PFSK-1 (cell line): ENCODE data around the gene FGL2.

Experiments
- FOXP2 ChIP-seq: optimal IDR thresholded peaks from 2 replicates; pipeline ENCODE3; 2011; ENCODE audit warnings: borderline replicate concordance, control low read depth, inconsistent platforms; ENCODE audit not compliant: insufficient read depth; ENCODE audit errors: extremely low read length, extremely low read depth
- POLR2AphosphoS5 ChIP-seq: IDR thresholded peaks from 2 replicates; pipeline ENCODE4 v1.6.1; 2012; ENCODE audit warnings: low read depth, mild to moderate bottlenecking, control low read depth, low read length, moderate library complexity
- SIN3A ChIP-seq: IDR thresholded peaks from 2 replicates; pipeline ENCODE4 v1.6.1; 2012; ENCODE audit warnings: mild to moderate bottlenecking, low read length, moderate library complexity, borderline replicate concordance; ENCODE audit not compliant: insufficient read depth
- TAF1 ChIP-seq: IDR thresholded peaks from 2 replicates; pipeline ENCODE4 v1.6.1; 2012; ENCODE audit warnings: low read length, control low read depth, borderline replicate concordance; ENCODE audit not compliant: insufficient read depth
- TF ChIP-seq, protein P1 (sequence below), 2 experiments: IDR thresholded peaks; 2 replicates each; pipeline versions ENCODE4 v1.6.1 to v1.8.0; 2011 to 2012; ENCODE audit warnings: low read depth in 2 of 2, low read length in 2 of 2, control low read depth in 1 of 2, inconsistent platforms in 1 of 2, mild to moderate bottlenecking in 1 of 2, moderate library complexity in 1 of 2; ENCODE audit not compliant: insufficient read depth in 1 of 2

The FGL2 gene

DNA sequence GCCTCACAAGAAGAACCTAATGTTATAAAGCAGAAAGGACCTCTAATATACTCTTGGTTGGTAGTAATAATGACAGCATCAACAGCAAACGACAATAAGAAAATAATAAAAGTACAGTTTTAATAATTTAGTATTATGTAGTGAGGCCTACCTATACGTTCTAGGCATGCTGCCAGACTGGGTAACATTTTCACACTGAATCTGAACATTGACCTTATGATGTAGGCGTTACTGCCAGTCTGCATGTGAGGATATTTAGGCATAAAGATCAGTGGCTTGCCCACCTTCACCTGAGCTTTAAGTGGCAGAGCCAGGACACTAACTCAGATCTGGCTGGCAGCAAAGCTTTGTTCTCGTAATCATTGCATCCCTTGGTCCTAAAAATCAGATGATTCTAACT, 2.5 kb downstream of the FGL2 start:
- no peak for TF ChIP-seq FOXP2
- no peak for TF ChIP-seq POLR2AphosphoS5
- TF ChIP-seq, protein P1, sequence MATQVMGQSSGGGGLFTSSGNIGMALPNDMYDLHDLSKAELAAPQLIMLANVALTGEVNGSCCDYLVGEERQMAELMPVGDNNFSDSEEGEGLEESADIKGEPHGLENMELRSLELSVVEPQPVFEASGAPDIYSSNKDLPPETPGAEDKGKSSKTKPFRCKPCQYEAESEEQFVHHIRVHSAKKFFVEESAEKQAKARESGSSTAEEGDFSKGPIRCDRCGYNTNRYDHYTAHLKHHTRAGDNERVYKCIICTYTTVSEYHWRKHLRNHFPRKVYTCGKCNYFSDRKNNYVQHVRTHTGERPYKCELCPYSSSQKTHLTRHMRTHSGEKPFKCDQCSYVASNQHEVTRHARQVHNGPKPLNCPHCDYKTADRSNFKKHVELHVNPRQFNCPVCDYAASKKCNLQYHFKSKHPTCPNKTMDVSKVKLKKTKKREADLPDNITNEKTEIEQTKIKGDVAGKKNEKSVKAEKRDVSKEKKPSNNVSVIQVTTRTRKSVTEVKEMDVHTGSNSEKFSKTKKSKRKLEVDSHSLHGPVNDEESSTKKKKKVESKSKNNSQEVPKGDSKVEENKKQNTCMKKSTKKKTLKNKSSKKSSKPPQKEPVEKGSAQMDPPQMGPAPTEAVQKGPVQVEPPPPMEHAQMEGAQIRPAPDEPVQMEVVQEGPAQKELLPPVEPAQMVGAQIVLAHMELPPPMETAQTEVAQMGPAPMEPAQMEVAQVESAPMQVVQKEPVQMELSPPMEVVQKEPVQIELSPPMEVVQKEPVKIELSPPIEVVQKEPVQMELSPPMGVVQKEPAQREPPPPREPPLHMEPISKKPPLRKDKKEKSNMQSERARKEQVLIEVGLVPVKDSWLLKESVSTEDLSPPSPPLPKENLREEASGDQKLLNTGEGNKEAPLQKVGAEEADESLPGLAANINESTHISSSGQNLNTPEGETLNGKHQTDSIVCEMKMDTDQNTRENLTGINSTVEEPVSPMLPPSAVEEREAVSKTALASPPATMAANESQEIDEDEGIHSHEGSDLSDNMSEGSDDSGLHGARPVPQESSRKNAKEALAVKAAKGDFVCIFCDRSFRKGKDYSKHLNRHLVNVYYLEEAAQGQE (IDR thresholded peaks at IDR 0.05; ENCODE audit: insufficient read depth in 1 of 2, low read depth in 2 of 2, low read length in 2 of 2), result no peak
- no peak for TF ChIP-seq TAF1
- TF ChIP-seq SIN3A, result no peak

DNA sequence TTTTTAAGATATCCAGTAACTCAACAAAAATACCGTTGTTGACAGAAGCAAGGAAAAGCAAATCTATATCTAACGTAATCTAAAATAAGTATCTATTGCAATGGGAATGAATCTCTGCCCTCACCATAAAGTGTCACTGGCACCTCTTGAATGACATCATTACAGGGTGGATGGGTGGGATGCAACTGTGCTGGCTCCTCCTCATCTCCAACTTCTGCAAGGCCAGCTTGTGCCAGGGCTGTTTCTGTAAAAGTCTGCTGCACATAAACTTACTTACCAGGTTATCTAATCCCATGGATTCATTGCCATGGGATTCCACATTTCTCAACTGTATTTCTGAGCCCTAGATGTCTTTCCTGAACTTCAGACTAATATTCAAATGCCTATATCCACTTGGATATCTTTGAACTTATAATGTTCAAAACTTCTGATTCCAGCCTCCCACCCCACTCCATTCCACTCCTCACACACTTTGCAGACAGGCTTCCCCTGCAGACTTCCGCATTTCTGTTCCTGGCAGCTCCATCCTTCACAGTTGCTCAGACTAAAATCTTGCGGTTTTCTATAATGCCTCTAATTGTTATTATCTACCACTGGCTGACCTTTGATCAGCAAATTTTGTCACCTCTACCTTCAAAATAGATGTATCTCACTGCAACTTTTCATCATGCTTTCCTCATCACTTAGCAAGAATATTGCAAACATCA, 10.7 kb downstream of the FGL2 start:
- TF ChIP-seq SIN3A (no peak), POLR2AphosphoS5 (no peak), FOXP2 (no peak), TAF1 (no peak)
- TF ChIP-seq, protein P1 (IDR thresholded peaks at IDR 0.05; ENCODE audit: insufficient read depth in 1 of 2, low read depth in 2 of 2, low read length in 2 of 2), result no peak

DNA sequence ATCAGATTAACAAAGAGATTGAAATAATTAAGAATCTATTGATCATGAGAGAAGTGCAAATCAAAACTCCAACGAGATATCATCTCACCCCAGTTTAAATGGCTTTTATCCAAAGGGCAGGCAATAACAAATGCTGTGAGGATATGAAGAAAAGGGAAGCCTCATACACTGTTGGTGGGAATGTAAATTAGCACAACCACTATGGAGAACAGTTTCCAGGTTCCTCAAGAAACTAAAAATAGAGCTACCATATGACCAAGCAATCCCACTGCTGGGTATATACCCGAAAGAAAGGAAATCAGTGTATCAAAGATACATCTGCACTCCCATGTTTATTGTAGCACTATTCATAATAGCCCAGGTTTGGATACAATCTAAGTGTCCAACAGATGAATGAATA, 13.8 kb downstream of the FGL2 start:
- no peak for TF ChIP-seq TAF1
- TF ChIP-seq POLR2AphosphoS5, result no peak
- TF ChIP-seq, protein P1 (IDR thresholded peaks at IDR 0.05; ENCODE audit: insufficient read depth in 1 of 2, low read depth in 2 of 2, low read length in 2 of 2), result no peak
- no peak for TF ChIP-seq SIN3A
- TF ChIP-seq FOXP2, result no peak

DNA sequence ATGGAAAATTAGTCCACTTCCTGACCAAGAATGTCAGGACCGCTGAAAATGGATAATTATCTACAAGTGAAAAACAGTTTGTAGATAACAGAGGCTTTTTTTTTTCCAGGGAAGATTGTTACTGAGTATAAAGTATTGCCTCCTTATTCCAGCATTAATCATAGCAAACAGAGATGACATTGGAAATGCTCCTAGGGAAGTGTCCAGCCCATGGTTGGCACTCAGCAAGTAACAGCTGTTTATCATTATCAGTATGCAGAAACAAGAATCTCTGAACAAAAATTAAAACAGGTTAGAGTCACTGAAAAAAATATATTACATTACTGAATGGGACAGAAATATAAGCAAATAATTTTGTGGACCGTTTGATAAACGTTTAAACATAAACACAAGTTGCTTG, 14.6 kb downstream of the FGL2 start:
- no peak for TF ChIP-seq FOXP2
- no peak for TF ChIP-seq SIN3A
- TF ChIP-seq, protein P1 (IDR thresholded peaks at IDR 0.05; ENCODE audit: insufficient read depth in 1 of 2, low read depth in 2 of 2, low read length in 2 of 2), result no peak
- no peak for TF ChIP-seq TAF1
- TF ChIP-seq POLR2AphosphoS5, result no peak

DNA sequence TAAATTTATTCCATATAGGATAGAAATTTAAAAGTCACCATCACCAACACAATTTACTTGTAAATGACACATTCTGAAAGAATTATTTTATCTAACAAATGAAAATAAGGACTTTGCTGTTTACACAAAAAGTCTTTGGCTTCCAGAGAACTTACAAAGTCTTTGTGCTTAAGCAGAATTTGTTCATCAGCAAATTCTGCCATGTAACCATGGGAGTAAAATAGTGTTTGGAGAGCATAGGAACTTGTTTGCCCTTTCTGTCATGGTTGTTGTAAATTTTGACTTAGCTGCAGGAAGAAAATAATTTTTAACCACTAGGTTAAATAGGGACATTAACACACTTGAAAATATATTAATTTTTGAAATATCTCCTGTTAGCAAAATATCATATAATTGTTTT, 15.2 kb downstream of the FGL2 start:
- TF ChIP-seq POLR2AphosphoS5 (no peak), TAF1 (no peak), FOXP2 (no peak), SIN3A (no peak)
- TF ChIP-seq, protein P1 (IDR thresholded peaks at IDR 0.05; ENCODE audit: insufficient read depth in 1 of 2, low read depth in 2 of 2, low read length in 2 of 2), result no peak
